GM21717 (cell line): ENCODE data around the gene TMEM81.

Experiments used
- ATAC-seq: cut with Tn5 transposase; IDR thresholded peaks from one replicate; pipeline ENCODE4 v1.9.1; 2021; ENCODE audit warnings: mild to moderate bottlenecking, moderate library complexity; ENCODE audit not compliant: unreplicated experiment

Gene TMEM81

DNA sequence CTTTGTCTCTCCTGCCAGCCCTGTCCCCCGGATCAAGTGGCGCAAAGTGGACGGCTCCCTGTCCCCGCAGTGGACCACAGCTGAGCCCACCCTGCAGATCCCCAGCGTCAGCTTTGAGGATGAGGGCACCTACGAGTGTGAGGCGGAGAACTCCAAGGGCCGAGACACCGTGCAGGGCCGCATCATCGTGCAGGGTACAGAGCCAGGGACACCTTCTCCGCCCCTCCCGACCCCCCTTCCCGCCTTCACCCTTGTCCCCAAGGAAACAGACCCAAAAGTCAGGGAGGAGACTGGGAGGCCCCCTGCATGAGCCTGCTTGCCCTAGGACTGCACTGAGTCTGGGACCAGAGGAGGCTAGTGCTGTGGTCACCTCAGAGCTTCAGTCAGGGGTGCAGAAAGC is 23.0 kb downstream of the TMEM81 start:
- no peak for ATAC-seq

- ATAC-seq, result no peak
Observed at GRCh38 chr1:205060746-205061145, 23.5 kb downstream of the TMEM81 start.

GRCh38 chr1:205059660-205060059 is 24.6 kb downstream of the TMEM81 start:
- ATAC-seq, result no peak

GRCh38 chr1:205058853-205059252 is 25.4 kb downstream of the TMEM81 start:
- ATAC-seq, result no peak

GRCh38 chr1:205057808-205058575 is 26.3 kb downstream of the TMEM81 start:
- no peak for ATAC-seq

DNA sequence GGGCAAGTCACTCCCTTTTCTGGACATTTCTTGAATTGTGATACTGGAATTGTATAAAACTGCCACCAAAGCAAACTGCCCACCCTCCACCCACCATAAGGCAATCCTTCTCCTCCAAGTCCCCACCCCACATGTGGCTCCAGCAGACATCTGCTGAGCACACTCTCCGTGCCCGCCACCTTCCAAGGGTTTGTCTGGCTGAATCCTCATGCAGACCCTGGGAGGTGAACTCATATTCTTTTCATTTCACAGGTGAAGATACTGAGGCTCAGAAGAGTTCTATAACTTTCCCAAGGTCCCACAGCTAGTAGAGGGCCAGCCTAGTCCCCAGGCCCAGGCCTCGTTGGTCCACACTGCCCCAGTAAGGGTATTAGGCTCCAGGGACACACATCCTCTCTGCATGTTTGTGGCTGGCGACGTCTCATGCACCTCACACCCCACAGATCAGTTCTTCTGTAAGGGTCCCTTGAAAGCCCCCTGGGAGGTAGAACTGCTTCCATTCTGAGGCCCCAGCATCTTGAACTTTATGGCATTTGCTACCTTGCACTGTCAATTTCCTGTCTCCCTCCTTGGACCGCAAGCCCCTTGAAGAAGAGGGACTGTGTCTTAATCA is 27.2 kb downstream of the TMEM81 start:
- no peak for ATAC-seq

- no peak for ATAC-seq
Observed at GRCh38 chr1:205056188-205056611, 28.1 kb downstream of the TMEM81 start.

- no peak for ATAC-seq
Observed at GRCh38 chr1:205054013-205054412, 30.2 kb downstream of the TMEM81 start.

DNA sequence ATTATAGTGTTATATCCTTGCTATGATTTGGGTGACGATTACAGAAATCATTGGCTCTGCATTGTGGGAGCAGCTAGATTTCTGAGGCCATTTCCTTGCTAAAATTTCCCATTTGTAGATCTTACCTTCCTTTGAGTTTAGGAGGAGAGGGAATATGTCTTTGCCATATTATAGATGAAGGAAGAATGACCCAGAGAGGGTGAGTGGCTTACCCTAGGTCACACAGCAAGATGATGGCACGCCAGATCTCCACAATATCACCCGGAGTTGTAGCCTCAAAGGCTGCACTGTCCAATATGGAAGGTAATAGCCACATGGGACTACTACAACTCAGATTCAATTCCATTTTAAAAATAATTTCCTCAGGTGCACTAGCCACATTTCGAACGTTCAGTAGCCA is 31.0 kb downstream of the TMEM81 start:
- ATAC-seq, result no peak

DNA sequence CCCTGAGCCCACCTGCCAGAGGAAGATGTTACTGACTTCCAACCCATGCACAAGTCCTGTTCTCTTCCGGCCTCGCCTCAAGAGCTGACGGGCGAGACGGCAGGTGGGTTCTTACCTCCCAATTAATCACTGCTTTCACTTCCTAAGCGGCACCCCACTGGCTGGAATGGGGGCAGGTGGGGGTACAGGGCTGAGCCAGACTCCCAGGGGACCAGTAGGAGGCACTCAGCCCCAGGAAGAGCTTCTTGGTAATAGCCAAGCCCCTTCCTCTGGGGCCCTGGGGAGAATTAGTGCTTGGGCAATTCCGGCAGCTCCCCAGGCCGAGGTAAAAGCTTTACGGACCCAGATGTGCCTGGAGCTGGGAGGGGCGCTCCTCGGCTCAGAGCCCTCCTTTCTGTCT is 31.6 kb downstream of the TMEM81 start:
- no peak for ATAC-seq

GRCh38 chr1:205049479-205049878 is 34.8 kb downstream of the TMEM81 start:
- ATAC-seq, result no peak

- ATAC-seq, result no peak
Observed at GRCh38 chr1:205048382-205048781, 35.9 kb downstream of the TMEM81 start.

DNA sequence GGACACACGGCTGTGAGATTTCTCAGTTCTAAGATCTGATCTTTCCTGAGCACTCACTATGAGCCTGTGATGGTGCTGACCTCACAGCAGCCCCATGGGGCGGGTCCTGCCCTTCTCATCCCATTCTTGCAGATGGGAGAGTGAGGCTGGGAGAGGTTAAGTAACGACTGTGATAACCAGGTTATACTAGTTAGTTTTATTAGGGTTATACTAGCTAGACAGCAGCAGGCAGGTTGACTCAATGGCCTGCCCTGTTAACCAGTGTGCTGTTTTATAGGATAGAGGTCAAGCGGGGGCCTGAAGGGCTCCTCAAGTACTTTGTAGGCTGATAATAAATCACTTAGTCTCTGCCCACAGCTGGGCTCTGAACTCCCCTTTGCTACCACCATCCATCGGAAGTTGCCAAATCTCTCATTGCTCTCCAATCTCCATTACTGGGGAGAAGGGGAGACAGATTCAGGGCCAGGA is 36.5 kb downstream of the TMEM81 start:
- ATAC-seq, result no peak

DNA sequence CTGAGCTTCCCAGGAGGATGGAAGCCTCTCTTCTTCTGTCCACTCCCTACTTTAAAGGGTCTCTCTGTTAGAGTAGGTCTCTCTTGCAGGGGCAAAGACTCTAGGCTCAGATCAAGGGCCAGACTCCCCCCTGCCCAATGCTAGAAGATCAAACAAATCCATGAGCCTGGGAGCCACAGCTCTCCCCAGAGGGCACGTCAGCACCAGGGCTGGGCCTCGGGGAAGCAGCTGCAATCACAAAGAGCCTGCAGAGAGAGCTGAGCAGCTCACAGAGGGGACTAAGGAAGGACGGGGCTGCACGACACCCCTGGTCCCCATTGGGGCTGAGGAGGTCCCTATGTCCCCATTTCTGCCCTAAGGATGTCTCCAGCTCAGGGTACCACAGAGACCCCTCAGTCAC is 37.4 kb downstream of the TMEM81 start:
- ATAC-seq, result no peak

- no peak for ATAC-seq
Observed at GRCh38 chr1:205045146-205045545, 39.1 kb downstream of the TMEM81 start.

DNA sequence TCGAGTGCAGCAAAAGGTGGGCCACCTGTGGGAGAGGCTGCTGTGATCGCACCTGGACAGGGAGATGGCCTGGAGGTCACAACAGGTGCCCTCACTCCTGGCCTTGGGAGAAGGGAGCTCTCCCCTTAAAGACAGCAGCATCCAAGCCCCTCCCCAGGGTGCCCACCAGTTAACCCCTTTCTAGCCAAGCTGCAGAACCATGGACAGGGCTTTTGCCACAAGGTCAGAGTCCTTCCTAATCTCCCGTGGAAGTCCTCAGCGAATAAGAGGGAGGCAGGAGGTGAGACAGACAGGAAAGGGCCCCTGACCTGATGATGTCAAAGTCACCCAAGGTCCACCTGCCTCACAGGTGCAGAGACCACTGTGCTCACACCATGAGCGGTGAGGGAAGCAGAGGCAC is 39.5 kb downstream of the TMEM81 start:
- ATAC-seq, result no peak

- no peak for ATAC-seq
Observed at GRCh38 chr1:205043866-205044265, 40.4 kb downstream of the TMEM81 start.

- ATAC-seq, result no peak
Observed at GRCh38 chr1:205042911-205043806, 41.1 kb downstream of the TMEM81 start, which contains the start of gene CNTN2. Gene CNTN2, plus strand, starts transcription at chr1:205043212. Its CDS starts 9,974 bp downstream, at chr1:205053186.

- ATAC-seq, result no peak
Observed at GRCh38 chr1:205041998-205042910, 42.0 kb downstream of the TMEM81 start.

- no peak for ATAC-seq
Observed at GRCh38 chr1:205041001-205041715, 43.1 kb downstream of the TMEM81 start.
